DOHH2 (cell line): ENCODE data around the gene OR13J1.
A peak's percentile ranks its signal among the peaks of the same experiment; 100 is the strongest.

ENCODE experiments used
- EZH2phosphoT487 ChIP-seq: fragments of 200-600 bp; sonication (generic); IDR thresholded peaks from 2 replicates; pipeline ENCODE4 v1.6.1; 2017; ENCODE audit warnings: borderline replicate concordance, mild to moderate bottlenecking, antibody characterized with exemption, low read length, moderate library complexity, mixed read lengths
- TF ChIP-seq, protein P1 (sequence below): fragments of 200-600 bp; sonication (generic); IDR thresholded peaks from one replicate; pipeline ENCODE4 v1.5.1; 2014; ENCODE audit warnings: antibody characterized with exemption, mild to moderate bottlenecking, low read depth, low read length; ENCODE audit not compliant: poor library complexity, severe bottlenecking

DNA sequence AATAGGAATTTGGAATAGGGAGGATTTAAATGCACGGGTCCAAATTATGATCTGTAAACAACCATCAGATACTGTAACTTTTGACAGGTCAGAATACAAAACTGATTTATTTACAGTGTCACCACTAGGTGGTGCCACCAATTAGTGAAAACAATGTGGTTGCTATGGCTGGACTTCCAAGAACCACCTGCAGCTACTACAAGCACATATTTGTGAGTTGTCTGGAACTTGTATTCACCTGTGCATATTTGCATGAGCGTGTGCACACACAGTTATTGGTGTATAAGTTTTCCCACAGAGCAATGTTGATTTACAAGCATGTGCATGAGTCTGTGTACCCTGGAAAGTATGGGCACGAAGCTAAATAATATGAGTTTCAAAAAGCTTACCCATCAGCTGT, 32.8 kb upstream of the OR13J1 start:
- TF ChIP-seq EZH2phosphoT487, result no peak
- TF ChIP-seq, protein P1, sequence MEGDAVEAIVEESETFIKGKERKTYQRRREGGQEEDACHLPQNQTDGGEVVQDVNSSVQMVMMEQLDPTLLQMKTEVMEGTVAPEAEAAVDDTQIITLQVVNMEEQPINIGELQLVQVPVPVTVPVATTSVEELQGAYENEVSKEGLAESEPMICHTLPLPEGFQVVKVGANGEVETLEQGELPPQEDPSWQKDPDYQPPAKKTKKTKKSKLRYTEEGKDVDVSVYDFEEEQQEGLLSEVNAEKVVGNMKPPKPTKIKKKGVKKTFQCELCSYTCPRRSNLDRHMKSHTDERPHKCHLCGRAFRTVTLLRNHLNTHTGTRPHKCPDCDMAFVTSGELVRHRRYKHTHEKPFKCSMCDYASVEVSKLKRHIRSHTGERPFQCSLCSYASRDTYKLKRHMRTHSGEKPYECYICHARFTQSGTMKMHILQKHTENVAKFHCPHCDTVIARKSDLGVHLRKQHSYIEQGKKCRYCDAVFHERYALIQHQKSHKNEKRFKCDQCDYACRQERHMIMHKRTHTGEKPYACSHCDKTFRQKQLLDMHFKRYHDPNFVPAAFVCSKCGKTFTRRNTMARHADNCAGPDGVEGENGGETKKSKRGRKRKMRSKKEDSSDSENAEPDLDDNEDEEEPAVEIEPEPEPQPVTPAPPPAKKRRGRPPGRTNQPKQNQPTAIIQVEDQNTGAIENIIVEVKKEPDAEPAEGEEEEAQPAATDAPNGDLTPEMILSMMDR, result peak; percentile 85
